Muscle of back (tissue), 11 donors: ENCODE data around the gene CEP112. TPM values are rescaled to one million over a fixed set of nuclear protein-coding genes. Genes with fewer than 3 reads are reported as not detected.

Experiments used
- DNase-seq, 3 donors: peaks; one replicate each; pipeline versions ENCODE4 v3.0.0 to v3.0.0-alpha.2; 2013
- polyA plus RNA-seq, 10 donors: library from polyadenylated mRNA; unstranded; fragments of 120-200 nt; gene quantifications; one replicate each; pipeline ENCODE4 v1.2.1, GENCODE V29; 2013; ENCODE audit not compliant: insufficient read length in 10 of 10

Gene CEP112
- polyA plus RNA-seq, 10 donors = 14.3 to 21.3 (median 17.8) TPM

DNA sequence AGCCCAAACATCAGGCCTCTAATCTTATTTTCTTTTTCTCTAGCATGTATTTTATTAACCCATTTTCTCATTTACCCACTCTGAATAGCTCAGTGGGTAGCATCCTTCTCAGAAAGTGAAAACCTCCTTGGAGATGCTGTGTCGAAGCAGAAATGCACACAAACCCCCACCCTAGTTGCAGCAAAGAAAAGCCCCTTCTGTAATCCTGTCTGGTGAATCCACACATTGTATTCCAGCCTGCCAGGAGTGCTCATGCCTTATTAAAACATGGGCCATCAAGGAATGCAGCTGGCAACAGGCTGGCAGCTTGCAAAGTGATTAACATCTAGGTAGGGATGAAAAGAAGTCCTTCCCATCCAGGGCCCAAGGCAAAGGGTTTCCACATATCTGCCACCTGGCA is 590.8 kb downstream of the CEP112 start:
- no peak for DNase-seq

- DNase-seq = no peak
Measured at GRCh38 chr17:65600518-65600917, 591.4 kb downstream of the CEP112 start.

DNA sequence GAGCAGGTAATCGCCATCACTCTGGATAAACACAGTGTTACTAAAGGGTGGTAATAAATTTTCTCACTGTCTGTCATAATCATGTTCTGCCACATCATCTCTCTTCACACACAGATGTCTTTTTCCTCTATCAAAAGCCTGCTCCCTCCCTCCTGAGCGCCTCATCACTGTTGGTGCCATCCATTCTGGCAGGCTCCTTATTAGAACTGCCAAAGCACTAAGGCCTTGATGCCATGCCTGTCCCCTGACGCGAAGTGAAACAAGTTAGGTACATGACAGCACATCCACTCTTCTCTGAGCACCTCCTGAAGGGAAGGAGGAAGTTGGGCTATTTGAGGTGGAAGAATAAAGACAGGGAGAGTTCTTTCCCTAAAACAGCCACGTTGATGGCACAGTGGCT is 592.3 kb downstream of the CEP112 start:
- DNase-seq = no peak

DNA sequence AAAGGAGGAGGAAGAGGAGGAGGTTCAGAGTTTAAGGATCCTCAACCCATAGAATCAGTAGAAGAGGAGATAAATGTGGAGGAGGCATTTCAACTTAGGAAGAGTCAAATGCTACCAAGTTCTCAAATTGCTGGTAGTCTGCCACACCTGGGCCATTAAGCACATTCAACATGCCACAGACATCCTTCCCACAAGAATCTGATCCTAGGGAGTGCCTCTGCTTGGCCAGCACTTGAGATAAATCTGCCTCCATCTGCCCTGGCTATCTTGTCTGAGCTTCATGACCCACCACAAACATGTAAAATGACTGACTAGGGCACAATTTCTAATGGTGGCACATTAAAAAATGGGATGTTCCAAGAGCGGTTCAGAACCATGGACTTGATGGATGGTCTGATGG is 593.2 kb downstream of the CEP112 start:
- DNase-seq = no peak

GRCh38 chr17:65595071-65595656 is 596.8 kb downstream of the CEP112 start:
- no peak for DNase-seq

DNA sequence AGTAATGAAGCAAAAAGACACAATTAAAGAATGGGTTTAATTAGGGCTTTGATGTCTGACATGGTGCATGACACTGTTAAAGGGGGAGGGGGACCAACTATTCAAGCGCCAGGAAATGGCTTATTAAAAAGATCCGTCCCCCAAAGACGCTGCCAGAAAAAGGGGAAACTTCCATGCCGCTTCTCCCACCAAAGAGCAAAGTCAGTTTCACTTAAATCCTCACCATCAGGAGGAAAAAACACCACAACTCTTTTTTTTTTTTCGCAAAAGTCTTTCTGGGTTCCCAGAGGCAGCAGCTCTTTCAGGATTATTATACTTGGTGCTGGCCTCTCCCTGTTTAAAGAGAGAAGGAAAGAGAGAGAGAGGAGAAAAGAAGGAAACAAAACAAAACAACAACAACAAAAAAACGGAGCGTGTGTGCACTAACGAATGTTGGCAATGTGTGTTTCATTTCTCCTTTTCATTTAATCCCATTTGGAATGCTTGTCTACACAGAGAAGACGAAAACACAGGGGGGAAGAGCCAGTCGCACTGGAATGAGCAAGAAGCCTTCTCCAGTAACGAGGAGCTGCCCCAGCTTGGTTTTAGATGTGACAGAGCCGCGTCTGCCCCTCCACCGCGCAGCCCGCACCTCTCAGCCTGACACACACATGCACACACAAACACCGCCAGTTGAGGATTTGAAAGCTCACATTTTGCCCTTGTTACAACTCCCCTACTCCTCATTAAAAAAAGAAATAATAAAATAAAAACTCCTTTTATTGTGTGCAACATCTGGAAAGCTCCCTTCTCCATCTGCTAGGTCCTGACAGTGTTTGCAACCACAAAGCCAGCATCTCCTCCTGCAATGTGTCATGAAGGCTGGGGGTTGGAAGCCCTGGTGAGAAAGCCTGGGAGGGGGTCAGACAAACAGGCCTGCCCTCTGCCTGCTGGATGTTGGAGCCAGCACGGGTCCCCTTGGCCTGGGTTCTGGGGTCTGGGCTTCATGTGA is 597.8 kb downstream of the CEP112 start:
- DNase-seq = peak; percentile 16 to 71 (median 21)

- DNase-seq = no peak
Measured at GRCh38 chr17:65593092-65593854, 598.7 kb downstream of the CEP112 start.

GRCh38 chr17:65592125-65592965 is 599.6 kb downstream of the CEP112 start:
- no peak for DNase-seq

DNA sequence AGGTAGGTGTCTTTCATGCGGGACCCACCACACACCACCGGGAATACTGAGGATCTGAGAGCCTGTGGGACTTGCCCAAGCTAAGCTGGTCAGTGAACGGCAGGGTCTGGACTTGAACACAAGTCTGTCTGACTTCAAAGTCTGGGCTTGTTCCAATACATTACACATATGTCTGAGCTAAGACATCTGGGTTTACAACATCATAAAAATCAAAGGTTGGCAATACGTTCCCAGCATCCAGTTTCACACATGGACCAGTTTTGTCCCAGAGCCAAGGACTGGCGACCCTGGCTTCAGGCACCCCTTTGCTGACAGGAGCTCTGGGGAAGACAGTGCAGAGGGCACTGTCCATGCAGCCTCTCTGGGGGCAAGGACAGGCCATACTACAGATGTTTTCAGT is 602.6 kb downstream of the CEP112 start:
- peak in 1 of 3 donors; percentile 28 for DNase-seq

DNA sequence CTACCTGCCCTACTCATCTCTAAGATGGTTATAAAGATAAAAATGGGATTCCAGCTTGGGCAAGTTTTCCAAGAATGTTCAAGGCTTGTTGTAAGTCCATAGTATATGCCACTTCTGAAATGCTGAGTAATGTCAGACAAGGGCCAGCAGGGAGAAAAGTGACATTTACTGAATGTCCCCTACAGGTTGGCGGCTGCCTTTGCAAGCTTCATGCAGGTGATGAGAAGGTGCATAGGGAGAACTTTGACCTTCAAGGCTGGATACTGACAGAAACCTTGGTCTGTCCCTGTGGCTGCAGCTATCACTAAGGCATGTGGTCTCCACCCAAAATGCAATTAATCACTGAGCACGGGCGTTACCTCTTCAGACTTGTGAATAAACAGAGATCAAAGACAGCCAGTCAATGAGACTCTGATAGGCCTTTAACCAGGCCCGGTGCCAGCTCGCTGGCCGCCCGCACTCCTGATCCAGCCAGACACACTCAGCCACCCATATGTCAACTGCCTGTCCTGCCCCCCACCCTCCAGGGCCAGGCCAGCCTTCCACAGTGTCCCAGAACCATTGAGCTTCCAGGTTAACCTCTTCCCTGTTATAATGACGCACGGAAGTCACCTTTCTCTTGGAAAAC is 603.6 kb downstream of the CEP112 start:
- DNase-seq = no peak

- peak; percentile 26 to 49 (median 30) for DNase-seq
Measured at GRCh38 chr17:65587534-65588180, 604.3 kb downstream of the CEP112 start.

DNA sequence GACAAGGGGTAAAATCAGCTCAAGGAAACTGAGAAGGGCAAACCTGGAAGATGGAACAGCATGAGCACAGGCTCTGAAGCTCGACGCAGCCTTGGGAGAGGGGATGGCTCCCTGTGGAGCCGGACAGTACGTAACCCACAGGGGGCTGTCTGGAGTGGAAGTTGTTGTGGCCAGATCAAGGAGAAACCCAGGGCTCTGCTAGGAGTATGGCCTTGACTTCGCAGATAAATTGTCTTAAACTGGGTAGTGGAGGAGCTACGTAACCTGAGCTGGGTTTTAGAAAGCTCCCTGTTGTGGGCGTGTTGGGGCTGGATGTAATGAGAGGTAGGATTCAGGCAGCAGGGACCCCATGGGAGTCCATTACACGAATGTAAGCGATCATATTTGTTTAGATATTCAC is 605.0 kb downstream of the CEP112 start:
- no peak for DNase-seq

Other genes with a start within 250 kb of the CEP112 start
- 1 to 10 TPM in 1 of 10 donors, under 1 TPM in 1, not detected in 8; 0.30 to 2.6 TPM for gene APOH, start 37.3 kb upstream of the CEP112 start, polyA plus RNA-seq
- gene PRKCA, start 110.5 kb upstream of the CEP112 start, polyA plus RNA-seq = 1 to 10 TPM; 3.0 to 5.1 (median 4.1) TPM